Adipocyte (in vitro differentiated cells): ENCODE data around the gene SMU1.

ENCODE experiments used
- DNase-seq: peaks from one replicate; pipeline ENCODE4 v3.0.0-alpha.2; 2015; ENCODE audit warnings: low read depth
- H3K27me3 ChIP-seq: replicated peaks from 2 replicates; pipeline ENCODE4 v1.7.0; 2013; ENCODE audit warnings: mild to moderate bottlenecking, low read length, moderate library complexity; ENCODE audit not compliant: control insufficient read depth, insufficient read depth
- H3K36me3 ChIP-seq: 2 replicates; pipeline ENCODE4 v1.7.0; 2013; ENCODE audit warnings: low read length, mild to moderate bottlenecking, moderate library complexity; ENCODE audit not compliant: control insufficient read depth, insufficient read depth, severe bottlenecking
- H3K4me1 ChIP-seq: 2 replicates; pipeline ENCODE4 v1.7.0; 2013; ENCODE audit warnings: mild to moderate bottlenecking, low read length, moderate library complexity; ENCODE audit not compliant: control insufficient read depth, insufficient read depth
- H3K4me3 ChIP-seq: 2 replicates; pipeline ENCODE4 v1.7.0; 2013; ENCODE audit warnings: mild to moderate bottlenecking, low read length, moderate library complexity
- H3K9ac ChIP-seq: 2 replicates; pipeline ENCODE4 v1.7.0; 2013; ENCODE audit warnings: mild to moderate bottlenecking, low read length, moderate library complexity
- H3K9me3 ChIP-seq: 2 replicates; pipeline ENCODE4 v1.7.0; 2013; ENCODE audit warnings: mild to moderate bottlenecking, low read length, moderate library complexity; ENCODE audit not compliant: control insufficient read depth

The SMU1 gene

GRCh38 chr9:33024966-33025571 is 51.4 kb downstream of the SMU1 start, which contains the start of gene DNAJA1:
Gene DNAJA1, plus strand, starts transcription at chr9:33025273. Its CDS starts 1,212 bp downstream, at chr9:33026485.
- Histone ChIP-seq H3K9ac (peak within 1 kb of the TSS; percentile 99), H3K9me3 (no peaks in the 10 kb centered on the region), H3K36me3 (peaks cover 27% of the 10 kb centered on the region), H3K4me3 (peak within 1 kb of the TSS; percentile 98), H3K27me3 (no peaks in the 10 kb centered on the region), H3K4me1 (peaks cover 57% of the 10 kb centered on the region)
- peak; percentile 98 for DNase-seq

- H3K4me3 ChIP-seq: peak overlapping the region; percentile 98
- peak; percentile 36 for DNase-seq
- no peaks in the 10 kb centered on the region for H3K9me3 ChIP-seq
- H3K36me3 ChIP-seq: peaks cover 23% of the 10 kb centered on the region
- H3K27me3 ChIP-seq: no peaks in the 10 kb centered on the region
- H3K9ac ChIP-seq: peak overlapping the region; percentile 99
- peaks cover 49% of the 10 kb centered on the region for H3K4me1 ChIP-seq
These were observed 52.1 kb downstream of the SMU1 start for GRCh38 chr9:33024126-33024965.

- no peak for DNase-seq
- Histone ChIP-seq H3K4me3 (peak overlapping the region; percentile 98), H3K4me1 (peaks cover 43% of the 10 kb centered on the region), H3K27me3 (no peaks in the 10 kb centered on the region), H3K9me3 (no peaks in the 10 kb centered on the region), H3K36me3 (peaks cover 20% of the 10 kb centered on the region), H3K9ac (peak overlapping the region; percentile 99)
These were observed 52.8 kb downstream of the SMU1 start for GRCh38 chr9:33023661-33024060.

- Histone ChIP-seq H3K4me1 (peaks cover 33% of the 10 kb centered on the region), H3K4me3 (peak overlapping the region; percentile 49), H3K9me3 (no peaks in the 10 kb centered on the region), H3K9ac (peak overlapping the region; percentile 10), H3K36me3 (peaks cover 12% of the 10 kb centered on the region), H3K27me3 (no peaks in the 10 kb centered on the region)
- no peak for DNase-seq
These were observed 53.7 kb downstream of the SMU1 start for GRCh38 chr9:33022755-33023154.

GRCh38 chr9:33022303-33022702 is 54.2 kb downstream of the SMU1 start:
- H3K9me3 ChIP-seq: no peaks in the 10 kb centered on the region
- peaks cover 8% of the 10 kb centered on the region for H3K36me3 ChIP-seq
- no peak for DNase-seq
- H3K4me1 ChIP-seq: peaks cover 29% of the 10 kb centered on the region
- H3K4me3 ChIP-seq: peak overlapping the region; percentile 49
- no peaks in the 10 kb centered on the region for H3K27me3 ChIP-seq
- peak overlapping the region; percentile 10 for H3K9ac ChIP-seq

- Histone ChIP-seq H3K4me3 (no peak overlapping the region), H3K9me3 (no peaks in the 10 kb centered on the region), H3K4me1 (peaks cover 17% of the 10 kb centered on the region), H3K9ac (no peak overlapping the region), H3K27me3 (no peaks in the 10 kb centered on the region), H3K36me3 (no peaks in the 10 kb centered on the region)
- no peak for DNase-seq
These were observed 56.7 kb downstream of the SMU1 start for GRCh38 chr9:33019797-33020196.

- Histone ChIP-seq H3K9ac (no peak overlapping the region), H3K4me3 (no peak overlapping the region), H3K9me3 (no peaks in the 10 kb centered on the region), H3K36me3 (no peaks in the 10 kb centered on the region), H3K4me1 (peaks cover 8% of the 10 kb centered on the region), H3K27me3 (no peaks in the 10 kb centered on the region)
- no peak for DNase-seq
These were observed 59.0 kb downstream of the SMU1 start for GRCh38 chr9:33017283-33018041.

- no peak overlapping the region for H3K9ac ChIP-seq
- H3K9me3 ChIP-seq: no peaks in the 10 kb centered on the region
- no peak for DNase-seq
- no peaks in the 10 kb centered on the region for H3K27me3 ChIP-seq
- H3K4me1 ChIP-seq: peaks cover 6% of the 10 kb centered on the region
- H3K36me3 ChIP-seq: no peaks in the 10 kb centered on the region
- H3K4me3 ChIP-seq: no peak overlapping the region
These were observed 61.8 kb downstream of the SMU1 start for GRCh38 chr9:33014665-33015014.

GRCh38 chr9:33013962-33014664 is 62.4 kb downstream of the SMU1 start:
- no peaks in the 10 kb centered on the region for H3K27me3 ChIP-seq
- H3K4me3 ChIP-seq: no peak overlapping the region
- H3K9ac ChIP-seq: no peak overlapping the region
- no peak for DNase-seq
- peaks cover 6% of the 10 kb centered on the region for H3K4me1 ChIP-seq
- no peaks in the 10 kb centered on the region for H3K9me3 ChIP-seq
- H3K36me3 ChIP-seq: no peaks in the 10 kb centered on the region

GRCh38 chr9:33012328-33013069 is 64.0 kb downstream of the SMU1 start:
- Histone ChIP-seq H3K4me3 (no peak overlapping the region), H3K9ac (no peak overlapping the region), H3K4me1 (peaks cover 6% of the 10 kb centered on the region), H3K27me3 (no peaks in the 10 kb centered on the region), H3K9me3 (no peaks in the 10 kb centered on the region), H3K36me3 (no peaks in the 10 kb centered on the region)
- no peak for DNase-seq
